ENCODE results near the gene PARD6G. TPM values are rescaled to one million over a fixed set of nuclear protein-coding genes. Genes with fewer than 3 reads are reported as not detected.

PARD6G gene
- total RNA-seq, 1 donor from 2014 or later, result 29.6 TPM

DNA sequence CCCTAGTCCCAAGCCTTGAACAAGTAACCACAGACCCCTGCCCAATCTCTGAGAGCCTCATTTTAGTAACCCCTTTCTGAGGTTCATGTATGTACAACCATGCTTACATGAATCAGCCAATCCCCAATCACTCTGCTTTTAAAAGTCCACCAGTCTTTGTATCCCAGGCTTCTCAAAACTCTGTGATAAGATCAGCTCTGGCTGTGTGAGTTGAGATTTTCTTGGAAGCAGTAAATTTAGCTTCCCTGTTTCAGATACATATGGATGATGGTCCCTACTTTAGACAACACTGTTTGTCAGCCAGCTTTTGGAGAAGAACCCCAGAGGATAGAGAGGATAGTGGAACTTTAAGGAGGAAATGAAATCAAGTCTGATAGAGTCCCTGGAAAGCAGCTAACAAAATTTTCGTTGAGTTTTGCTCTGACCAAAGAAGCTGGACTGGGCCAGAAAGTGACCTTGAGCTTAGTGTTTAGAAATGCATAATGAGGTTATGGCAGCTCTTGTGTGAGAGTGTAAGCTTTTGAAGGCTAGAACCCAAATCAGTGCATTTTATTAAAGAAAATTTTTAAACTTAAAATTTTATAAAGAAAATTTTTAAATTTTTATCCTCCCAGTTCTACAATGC lies 134.6 kb downstream of the PARD6G start:
- H3K4me1 Mint-ChIP-seq (ENCODE audit: low read depth, unreplicated experiment), result peaks cover 18% of the 10 kb centered on the region
- Histone ChIP-seq H3K9me3 (ENCODE audit: insufficient read depth, low read depth, low read length) (no peaks in the 10 kb centered on the region), H3K79me2 (ENCODE audit: insufficient read depth, low read length) (peaks cover 82% of the 10 kb centered on the region), H3K4me1 (ENCODE audit: insufficient read depth, low read length) (peaks cover 7% of the 10 kb centered on the region), H2AFZ (ENCODE audit: low read depth, low read length) (no peak overlapping the region), H3K27ac (ENCODE audit: low read depth, low read length) (no peak overlapping the region), H3K36me3 (ENCODE audit: insufficient read depth, low read length) (peaks cover 4% of the 10 kb centered on the region), H3K9ac (ENCODE audit: low read length) (no peak overlapping the region), H3K27me3 (ENCODE audit: insufficient read depth, low read length) (no peaks in the 10 kb centered on the region), H4K20me1 (ENCODE audit: insufficient read depth, low read length) (peaks cover 74% of the 10 kb centered on the region), H3K4me3 (ENCODE audit: insufficient read depth, low read depth, low read length) (no peak overlapping the region), H3K4me2 (ENCODE audit: low read length) (no peak overlapping the region)
- FAIRE-seq, result no peak
- no peaks in the 10 kb centered on the region for H3K9me3 Mint-ChIP-seq (ENCODE audit: unreplicated experiment)
- peaks cover 2% of the 10 kb centered on the region for H3K36me3 Mint-ChIP-seq (ENCODE audit: low read depth, unreplicated experiment)
- no peak overlapping the region for H3K4me3 Mint-ChIP-seq (ENCODE audit: unreplicated experiment)
- DNase-seq (ENCODE audit: low read depth), result peak; percentile 3
- H3K27ac Mint-ChIP-seq (ENCODE audit: unreplicated experiment), result no peak overlapping the region
- TF ChIP-seq, protein P1, sequence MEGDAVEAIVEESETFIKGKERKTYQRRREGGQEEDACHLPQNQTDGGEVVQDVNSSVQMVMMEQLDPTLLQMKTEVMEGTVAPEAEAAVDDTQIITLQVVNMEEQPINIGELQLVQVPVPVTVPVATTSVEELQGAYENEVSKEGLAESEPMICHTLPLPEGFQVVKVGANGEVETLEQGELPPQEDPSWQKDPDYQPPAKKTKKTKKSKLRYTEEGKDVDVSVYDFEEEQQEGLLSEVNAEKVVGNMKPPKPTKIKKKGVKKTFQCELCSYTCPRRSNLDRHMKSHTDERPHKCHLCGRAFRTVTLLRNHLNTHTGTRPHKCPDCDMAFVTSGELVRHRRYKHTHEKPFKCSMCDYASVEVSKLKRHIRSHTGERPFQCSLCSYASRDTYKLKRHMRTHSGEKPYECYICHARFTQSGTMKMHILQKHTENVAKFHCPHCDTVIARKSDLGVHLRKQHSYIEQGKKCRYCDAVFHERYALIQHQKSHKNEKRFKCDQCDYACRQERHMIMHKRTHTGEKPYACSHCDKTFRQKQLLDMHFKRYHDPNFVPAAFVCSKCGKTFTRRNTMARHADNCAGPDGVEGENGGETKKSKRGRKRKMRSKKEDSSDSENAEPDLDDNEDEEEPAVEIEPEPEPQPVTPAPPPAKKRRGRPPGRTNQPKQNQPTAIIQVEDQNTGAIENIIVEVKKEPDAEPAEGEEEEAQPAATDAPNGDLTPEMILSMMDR (IDR thresholded peaks at IDR 0.05; ENCODE audit: insufficient read depth, low read depth, low read length), result no peak
- no peak for TF ChIP-seq EZH2 (IDR thresholded peaks at IDR 0.05; ENCODE audit: insufficient read depth, low read length)
- no peaks in the 10 kb centered on the region for H3K27me3 Mint-ChIP-seq (ENCODE audit: low read depth, unreplicated experiment)

- Histone ChIP-seq H3K27ac (ENCODE audit: low read depth, low read length) (peak overlapping the region; percentile 50), H3K4me3 (ENCODE audit: insufficient read depth, low read depth, low read length) (peak overlapping the region; percentile 77), H3K27me3 (ENCODE audit: insufficient read depth, low read length) (no peaks in the 10 kb centered on the region), H2AFZ (ENCODE audit: low read depth, low read length) (peak overlapping the region; percentile 50), H3K79me2 (ENCODE audit: insufficient read depth, low read length) (peaks cover 51% of the 10 kb centered on the region), H3K9me3 (ENCODE audit: insufficient read depth, low read depth, low read length) (no peaks in the 10 kb centered on the region), H3K4me2 (ENCODE audit: low read length) (peak overlapping the region; percentile 95), H3K9ac (ENCODE audit: low read length) (peak overlapping the region; percentile 89), H3K4me1 (ENCODE audit: insufficient read depth, low read length) (peaks cover 7% of the 10 kb centered on the region), H4K20me1 (ENCODE audit: insufficient read depth, low read length) (peaks cover 46% of the 10 kb centered on the region), H3K36me3 (ENCODE audit: insufficient read depth, low read length) (no peaks in the 10 kb centered on the region)
- peak; percentile 14 for DNase-seq (ENCODE audit: low read depth)
- Mint-ChIP-seq H3K9me3 (ENCODE audit: unreplicated experiment) (no peaks in the 10 kb centered on the region), H3K4me3 (ENCODE audit: unreplicated experiment) (peak overlapping the region; percentile 89), H3K36me3 (ENCODE audit: low read depth, unreplicated experiment) (no peaks in the 10 kb centered on the region), H3K27me3 (ENCODE audit: low read depth, unreplicated experiment) (no peaks in the 10 kb centered on the region), H3K4me1 (ENCODE audit: low read depth, unreplicated experiment) (peaks cover 28% of the 10 kb centered on the region), H3K27ac (ENCODE audit: unreplicated experiment) (peak overlapping the region; percentile 80)
- TF ChIP-seq EZH2 (IDR thresholded peaks at IDR 0.05; ENCODE audit: insufficient read depth, low read length), result no peak
- TF ChIP-seq, protein P1 (IDR thresholded peaks at IDR 0.05; ENCODE audit: insufficient read depth, low read depth, low read length), result no peak
- no peak for FAIRE-seq
These were observed 137.6 kb downstream of the PARD6G start for GRCh38 chr18:80109676-80110078.

All from astrocyte (in vitro differentiated cells and primary cell).